Coronary artery (tissue), 2 donors: ENCODE measurements around the gene FAM136A.

Experiments used
- DNase-seq: peaks from one replicate; pipeline ENCODE4 v3.0.0-alpha.2; 2017; ENCODE audit warnings: low spot score
- H3K27ac ChIP-seq, 2 donors: fragments of 200-600 bp; sonication (generic); one replicate each; pipeline ENCODE4 v1.5.1; 2016 to 2019
- H3K4me3 ChIP-seq: fragments of 200-600 bp; sonication (generic); 2 replicates; pipeline ENCODE4 v1.5.1; 2016; ENCODE audit warnings: mild to moderate bottlenecking, moderate library complexity
- CTCF ChIP-seq: fragments of 200-600 bp; sonication (generic); IDR thresholded peaks from one replicate; pipeline ENCODE4 v1.5.1; 2019; ENCODE audit warnings: antibody characterized with exemption

FAM136A gene

DNA sequence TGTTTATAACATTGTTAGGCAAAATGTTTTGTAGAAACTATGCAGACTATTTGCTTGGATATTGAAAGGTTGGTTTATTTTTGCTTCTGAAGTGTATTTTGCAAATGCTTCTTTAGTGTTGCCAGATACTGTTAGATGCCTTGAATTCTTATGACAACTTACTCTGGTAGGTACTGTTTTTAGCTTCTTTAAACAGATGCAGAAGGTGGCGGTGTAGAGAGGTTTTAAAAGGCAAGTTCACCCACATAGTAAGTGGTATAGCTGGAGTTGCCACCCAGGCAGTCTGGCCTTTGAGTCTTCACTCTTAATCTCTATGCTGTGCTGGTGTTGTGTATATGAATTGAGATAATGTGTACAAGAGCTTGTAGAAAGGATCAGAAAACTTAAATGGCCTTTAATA lies 40.4 kb downstream of the FAM136A start:
- H3K27ac ChIP-seq: peak overlapping the region in 1 of 2 donors; percentile 35
- no peak for TF ChIP-seq CTCF
- H3K4me3 ChIP-seq: peak overlapping the region; percentile 23
- DNase-seq: no peak

DNA sequence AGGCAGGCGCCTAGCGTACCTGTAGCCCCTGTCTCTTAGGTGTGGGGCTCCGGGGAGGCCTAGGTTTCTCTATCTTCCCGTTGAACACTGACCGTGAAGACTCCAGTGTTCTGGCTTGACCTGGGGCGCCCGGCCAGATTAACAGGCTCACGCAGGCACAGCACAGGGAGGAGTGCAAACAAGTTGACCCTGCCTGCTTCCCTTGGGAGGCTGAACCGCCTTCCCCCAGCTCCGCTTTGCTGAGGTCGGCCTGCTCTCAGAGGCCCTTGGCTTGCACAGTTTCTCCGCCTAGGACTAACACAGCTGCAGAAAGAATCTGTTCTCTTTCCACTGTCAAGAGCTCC lies 43.4 kb downstream of the FAM136A start:
- Histone ChIP-seq H3K27ac (peak overlapping the region; percentile 82 to 96), H3K4me3 (peak overlapping the region; percentile 99)
- no peak for TF ChIP-seq CTCF
- peak; percentile 84 for DNase-seq

DNA sequence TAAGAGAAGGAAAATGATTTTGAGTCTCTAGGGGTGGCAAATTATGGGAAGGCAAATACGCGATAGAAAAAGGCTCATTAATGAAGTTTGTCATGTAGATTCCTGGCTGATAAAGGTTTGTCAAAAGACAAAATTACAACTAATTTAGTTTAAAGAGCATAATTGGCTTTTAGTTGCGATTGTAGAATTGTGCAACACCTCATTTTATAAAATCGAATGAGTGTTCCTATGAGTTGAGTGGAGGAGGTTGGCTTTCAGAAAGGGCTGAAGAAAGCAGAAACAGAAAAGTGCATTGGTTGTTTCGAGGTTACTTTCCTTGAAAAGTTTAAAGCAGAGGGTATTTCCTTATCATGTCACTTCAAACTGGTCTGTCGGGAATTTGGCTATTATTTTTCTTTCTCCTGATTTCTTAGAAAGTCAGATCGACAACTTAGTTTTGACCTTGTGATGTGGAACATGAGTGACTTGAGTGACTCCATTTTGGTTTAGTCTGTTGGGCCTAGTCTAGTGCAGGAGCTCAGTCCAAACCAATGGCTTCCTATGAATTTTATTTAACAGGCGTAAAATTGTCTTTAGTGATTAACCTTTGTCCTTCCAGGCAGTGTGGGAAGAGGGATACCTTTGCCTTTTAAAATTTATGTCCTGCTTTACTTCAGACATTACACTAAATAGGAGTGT lies 46.1 kb downstream of the FAM136A start:
- no peak for DNase-seq
- TF ChIP-seq CTCF: no peak
- H3K27ac ChIP-seq: no peak overlapping the region

GRCh38 chr2:70250434-70250833 lies 51.4 kb downstream of the FAM136A start:
- TF ChIP-seq CTCF: no peak
- no peak overlapping the region for H3K27ac ChIP-seq
- no peak overlapping the region for H3K4me3 ChIP-seq
- DNase-seq: no peak

More for the DNA sequence above, 46.1 kb downstream of the FAM136A start:
- no peak overlapping the region for H3K4me3 ChIP-seq

DNA sequence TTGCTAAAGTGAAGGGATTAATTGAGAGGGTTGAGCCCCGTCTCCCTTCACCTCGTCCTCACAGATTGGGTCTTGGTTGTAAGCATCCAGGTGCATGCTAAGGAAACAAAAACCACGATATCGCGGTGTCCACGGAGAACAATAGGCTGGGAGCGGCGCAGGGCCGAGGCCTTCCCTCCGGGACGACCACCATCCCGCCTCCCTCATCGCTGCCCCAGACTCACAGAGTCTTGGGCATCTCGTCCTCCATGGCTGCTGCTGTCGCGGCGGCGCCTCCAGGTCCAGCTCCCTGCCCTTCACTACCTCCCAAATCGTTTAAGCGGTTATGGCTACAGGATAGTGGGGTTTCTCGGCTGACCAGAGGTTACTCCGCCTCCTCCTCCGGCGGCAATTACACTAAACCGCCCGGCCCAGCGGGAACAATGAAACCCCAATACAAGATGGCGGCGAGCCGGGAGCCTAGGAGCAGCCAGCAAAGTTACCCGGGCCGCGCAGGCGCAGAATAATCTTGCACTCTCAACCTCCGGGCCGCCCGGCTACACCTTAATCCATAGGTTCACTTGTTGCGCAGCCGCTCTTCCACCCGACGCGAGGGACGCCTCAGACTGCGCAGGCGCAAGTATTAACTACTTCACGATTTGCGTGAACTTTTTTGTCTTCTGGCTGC lies 53.6 kb downstream of the FAM136A start, which contains the start of gene TIA1:
Gene TIA1, minus strand, starts transcription at position 448 of the 667 bp plus-strand sequence. Its CDS starts 198 bp downstream, at position 250.
- DNase-seq: peak; percentile 97
- Histone ChIP-seq H3K4me3 (peak within 1 kb of the TSS; percentile 97), H3K27ac (peak within 1 kb of the TSS; percentile 89 to 98)
- no peak for TF ChIP-seq CTCF

- peak overlapping the region; percentile 97 for H3K4me3 ChIP-seq
- no peak for TF ChIP-seq CTCF
- no peak for DNase-seq
- peak overlapping the region; percentile 89 to 98 for H3K27ac ChIP-seq
These were observed 54.3 kb downstream of the FAM136A start for GRCh38 chr2:70247364-70248180.
